ENCODE results near the gene PLA2G12A.
"Not testable (repeated sequence)": the region's sequence is repeated elsewhere in the genome, so short reads cannot be mapped to it uniquely, and the experiment has no call there.

Gene PLA2G12A

DNA sequence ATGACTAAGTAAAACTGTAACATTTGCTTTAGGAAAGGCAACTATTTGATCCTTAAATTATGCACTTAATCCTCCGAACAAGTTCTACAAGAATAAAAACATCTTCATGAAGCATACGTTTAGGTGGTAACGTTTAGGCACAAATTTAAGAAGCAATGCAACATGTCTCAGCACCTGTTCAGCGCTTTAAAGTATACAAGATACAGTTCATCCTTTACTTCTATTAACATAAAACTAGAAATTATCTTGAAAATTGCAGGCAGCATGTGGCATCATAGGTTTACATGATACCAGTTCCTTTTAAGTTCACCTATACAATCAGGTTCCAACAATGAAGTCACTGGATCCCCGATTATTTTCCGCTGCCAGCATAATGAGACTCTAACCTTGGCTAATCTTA is 1.5 kb downstream of the PLA2G12A start:
- DNase-seq (ENCODE audit: low spot score) = no peak

DNA sequence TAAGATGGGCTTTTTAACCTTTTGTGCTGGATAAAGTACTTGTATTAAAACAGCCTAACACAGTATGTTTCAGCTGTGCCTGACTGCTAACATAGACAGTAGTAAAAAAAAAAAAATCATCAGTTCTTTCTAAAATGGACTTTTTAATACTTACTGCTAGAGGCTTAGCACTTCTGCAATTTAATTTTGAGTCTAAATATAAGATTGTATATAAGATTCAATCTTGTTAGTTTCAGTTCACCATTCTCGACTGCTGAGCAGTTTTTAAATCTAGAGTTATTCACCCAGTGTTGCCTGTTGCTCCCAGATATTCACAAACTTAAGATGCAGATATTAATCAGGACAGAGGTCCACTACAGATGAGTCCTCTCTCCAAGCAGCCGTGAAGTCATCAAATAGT is 6.8 kb downstream of the PLA2G12A start:
- no peak for DNase-seq (ENCODE audit: low spot score)

DNA sequence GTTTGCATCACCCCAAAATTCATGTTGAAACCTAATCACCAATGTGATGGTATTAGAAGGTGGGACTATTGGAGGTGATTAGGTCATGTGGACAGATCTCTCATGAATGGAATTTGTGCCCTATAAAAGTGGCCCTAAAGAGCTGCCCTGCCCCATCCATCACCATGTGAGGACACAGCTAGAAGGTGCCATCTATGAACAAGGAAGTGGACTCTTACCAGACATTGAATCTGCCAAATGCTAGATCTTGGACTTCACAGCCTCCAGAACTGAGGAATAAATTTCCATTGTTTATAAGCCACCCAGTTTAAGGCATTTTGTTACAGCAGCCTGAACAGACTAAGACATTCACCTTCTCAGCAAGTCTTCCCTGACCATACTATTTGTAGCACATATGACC is 7.5 kb downstream of the PLA2G12A start:
- no peak for DNase-seq (ENCODE audit: low spot score)

DNA sequence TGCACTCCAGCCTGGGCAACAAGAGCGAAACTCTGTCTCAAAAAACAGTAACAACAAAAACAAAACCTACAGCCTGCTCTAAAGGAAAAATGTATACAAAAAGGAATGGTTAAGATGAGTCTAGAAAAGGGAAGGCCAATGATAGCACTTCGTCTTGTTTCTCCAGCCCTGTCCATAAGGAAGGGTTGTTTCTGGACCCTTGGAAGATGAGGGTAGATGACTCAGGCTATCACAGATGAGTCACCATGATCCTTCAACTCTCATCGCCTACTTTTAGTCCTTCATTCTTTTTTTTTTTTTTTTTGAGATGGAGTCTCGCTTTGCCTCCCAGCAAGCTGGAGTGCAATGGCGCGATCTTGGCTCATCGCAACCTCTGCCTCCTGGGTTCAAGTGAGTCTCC is 8.8 kb downstream of the PLA2G12A start:
- DNase-seq (ENCODE audit: low spot score) = peak; percentile 14

DNA sequence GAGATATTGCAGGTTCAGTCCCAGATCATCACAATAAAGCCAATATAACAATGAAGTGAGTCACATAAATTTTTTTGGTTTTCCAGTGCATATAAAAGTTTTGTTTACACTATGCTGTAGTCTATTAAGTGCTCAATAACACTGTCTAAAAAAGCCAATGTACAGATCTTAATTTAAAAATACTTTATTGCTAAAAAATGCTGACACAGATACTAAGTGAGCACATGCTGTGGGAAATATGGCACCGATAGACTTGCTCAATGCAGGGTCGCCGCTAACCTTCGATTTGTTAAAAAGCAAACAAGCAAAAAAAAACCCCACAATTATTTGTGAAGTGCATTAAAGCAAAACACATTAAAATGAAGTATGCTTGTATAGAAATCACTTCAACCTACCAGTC is 10.3 kb downstream of the PLA2G12A start:
- no peak for DNase-seq (ENCODE audit: low spot score)

DNA sequence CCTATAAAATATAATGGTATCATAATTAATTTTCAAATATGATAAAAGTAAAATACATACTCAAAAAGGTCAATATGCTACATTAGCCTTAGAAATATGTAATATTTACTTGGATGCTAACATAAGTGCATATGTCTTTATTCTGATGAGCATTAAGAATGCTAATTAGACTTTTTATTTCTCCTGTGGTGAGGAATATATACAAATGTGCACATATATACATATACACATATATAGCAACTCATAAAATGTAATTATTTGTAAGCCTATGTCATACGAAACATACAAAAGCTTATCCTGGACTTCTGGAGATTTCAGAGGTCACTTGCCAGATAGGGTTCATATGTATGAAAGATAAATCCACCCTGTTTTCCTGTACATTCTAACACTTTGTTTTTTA is 11.1 kb downstream of the PLA2G12A start:
- DNase-seq (ENCODE audit: low spot score) = no peak

DNA sequence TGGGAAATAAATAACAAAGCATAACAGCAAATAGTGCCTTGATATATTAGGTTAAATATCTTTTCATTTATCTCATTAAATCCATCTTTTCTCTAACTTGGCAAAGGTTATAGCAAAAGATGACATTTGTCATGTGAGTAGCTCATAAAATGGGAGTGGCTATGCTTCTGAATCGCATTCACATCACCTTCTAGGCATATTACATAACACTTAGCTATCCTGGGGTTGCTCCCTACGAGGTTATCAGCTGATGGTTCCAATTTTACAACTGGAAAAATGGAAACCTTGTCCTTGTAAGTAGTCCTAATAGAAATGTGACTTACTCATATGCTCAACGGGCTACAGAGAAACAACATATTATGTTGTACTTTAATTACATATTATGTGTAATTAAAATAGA is 16.4 kb downstream of the PLA2G12A start:
- no peak for DNase-seq (ENCODE audit: low spot score)

DNA sequence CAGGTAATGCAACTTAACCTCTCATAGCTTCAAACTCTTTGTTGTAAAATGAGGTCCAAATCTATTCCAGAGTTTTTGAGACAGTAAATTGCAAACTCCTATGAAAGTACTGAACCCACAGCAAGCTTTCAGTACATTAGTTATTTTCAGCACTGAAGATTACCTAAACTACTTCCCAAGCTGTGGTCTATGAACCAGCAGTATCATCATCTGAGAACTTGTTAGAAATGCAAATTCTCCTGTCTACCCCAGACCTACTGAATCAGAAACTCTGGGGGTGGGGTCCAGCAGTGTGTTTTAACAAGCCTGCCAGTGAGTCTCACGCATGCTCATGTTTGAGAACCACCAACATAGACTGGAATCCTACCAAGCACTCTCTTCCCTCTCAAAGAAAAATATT is 20.9 kb downstream of the PLA2G12A start:
- DNase-seq (ENCODE audit: low spot score) = no peak

DNA sequence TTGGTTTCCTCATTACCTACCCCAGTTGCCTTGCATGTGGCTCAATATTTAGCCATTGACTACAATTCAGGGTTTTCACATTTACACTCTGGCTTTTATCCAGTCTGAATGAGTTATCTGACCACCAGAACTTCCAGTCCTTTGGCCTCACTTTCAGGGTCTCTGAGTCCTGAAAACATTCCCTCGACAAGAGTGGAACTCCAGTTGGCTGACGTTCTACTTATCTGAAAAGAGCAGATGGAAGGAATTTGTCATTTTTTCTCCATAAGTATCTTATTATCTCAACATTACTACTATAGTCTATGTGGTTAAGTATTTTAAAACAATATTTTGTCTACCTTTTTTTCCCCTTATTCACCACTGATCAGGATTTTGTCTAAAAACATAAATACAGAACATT is 21.4 kb downstream of the PLA2G12A start:
- DNase-seq (ENCODE audit: low spot score) = no peak

DNA sequence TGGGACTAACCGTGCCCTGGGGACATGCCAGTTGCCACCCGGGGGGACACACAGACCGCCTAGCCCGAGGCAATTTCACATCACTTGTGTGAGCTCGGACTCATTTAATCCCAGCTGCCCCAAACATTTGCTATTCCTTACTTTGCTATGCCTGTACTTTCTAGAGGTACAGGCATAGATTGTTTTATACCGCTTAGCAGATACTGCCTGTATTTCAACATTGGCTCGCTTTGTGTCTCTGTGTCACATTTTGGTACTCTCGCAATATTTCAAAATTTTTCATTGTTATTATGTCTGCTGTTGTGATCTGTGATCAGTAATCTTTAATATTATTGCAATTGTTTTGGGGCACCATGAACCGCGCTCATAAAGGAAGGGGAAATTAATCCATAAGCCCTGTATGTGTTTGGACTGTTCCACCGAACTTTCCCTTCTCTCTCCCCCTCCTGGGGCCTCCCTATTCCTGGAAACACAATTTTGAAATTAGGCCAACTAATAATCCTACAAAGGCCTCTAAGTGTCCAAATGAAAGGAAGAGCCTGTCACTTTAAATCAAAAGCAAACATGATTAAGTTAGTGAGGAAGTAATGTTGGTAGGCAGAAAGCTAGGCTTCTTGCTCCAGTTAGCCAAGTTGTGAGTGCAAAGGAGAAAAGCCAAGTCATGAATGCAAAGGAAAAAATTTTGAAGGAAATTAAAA is 26.1 kb downstream of the PLA2G12A start:
- no peak for DNase-seq (ENCODE audit: low spot score)

DNA sequence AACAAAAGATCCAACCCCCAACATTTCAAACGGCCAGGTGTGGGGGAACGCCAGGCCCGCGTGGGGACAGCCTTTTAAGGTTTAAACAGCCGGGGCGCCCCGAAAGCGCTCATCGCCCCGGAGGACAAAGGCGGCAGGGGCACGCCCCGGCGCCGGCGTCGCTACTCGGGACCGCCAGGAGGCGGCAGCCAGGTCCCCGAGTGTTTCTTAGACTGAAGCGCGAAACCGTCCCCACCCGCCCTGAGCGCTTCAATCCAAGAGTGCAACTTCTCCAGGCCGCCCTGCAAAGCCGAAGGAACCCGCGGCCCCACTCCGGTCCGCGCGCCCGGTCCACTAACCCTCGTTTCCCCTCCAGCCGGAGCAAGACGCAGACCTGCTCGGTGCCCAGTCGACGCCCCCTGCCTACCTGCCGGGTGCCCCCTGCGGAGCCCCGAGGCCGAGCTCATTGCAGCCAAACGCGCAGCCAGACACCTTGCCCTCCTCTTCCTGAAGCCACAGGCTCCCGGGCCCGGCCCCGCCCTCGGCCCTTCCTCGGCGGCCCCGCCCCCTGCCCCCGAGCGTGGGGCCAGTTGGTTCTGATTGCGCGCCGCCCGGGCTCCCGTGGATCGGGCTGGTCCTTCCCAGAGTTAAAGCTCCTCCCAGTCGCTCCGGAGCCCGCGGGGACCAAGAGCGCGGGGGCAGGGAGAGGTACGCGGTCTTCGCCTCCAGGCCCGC is 26.8 kb downstream of the PLA2G12A start, which contains the start of gene CASP6:
Gene CASP6 (minus strand): TSS at position 496 of the 714 bp plus-strand sequence. CDS start 50 bp downstream, at position 446.
- DNase-seq (ENCODE audit: low spot score) = peak; percentile 94

DNA sequence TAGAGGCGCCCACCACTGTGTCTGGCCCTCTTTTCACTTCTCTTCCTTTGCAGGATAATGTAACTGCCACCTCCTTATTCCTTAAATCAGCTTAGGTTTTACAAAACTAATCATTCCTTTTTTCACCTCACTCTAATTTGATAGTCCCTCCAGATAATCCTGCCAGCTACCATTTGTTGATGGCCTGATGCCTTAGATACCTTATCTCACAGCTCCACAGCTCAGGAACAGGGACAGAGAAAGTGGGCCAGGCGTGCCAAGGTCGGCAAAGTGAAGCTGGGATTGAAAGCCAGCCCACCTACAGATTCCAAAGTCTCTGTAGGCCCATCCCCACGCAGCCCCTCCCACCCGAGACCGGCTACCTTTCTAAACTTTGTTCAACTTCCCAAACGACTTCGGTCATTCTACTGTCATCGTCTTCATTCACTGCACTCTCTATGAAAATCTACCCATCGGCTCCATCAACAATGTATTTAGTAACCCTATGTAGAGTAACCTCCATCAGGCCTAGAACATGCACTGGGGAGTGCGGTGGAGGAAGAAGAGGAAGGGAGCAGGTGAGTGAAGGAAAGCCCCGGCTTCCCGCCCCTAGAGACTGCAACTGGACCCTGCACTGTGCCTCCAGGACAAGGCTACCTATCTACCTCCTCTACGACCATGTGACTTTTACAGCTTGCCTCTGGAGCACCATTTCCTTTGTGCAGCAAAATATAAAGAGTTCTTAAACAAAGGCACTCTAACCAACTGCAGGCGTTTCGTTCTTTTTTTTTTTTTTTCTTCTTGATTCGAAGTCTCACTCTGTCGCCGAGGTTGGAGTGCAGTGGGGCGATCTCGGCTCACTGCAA is 28.1 kb downstream of the PLA2G12A start:
- DNase-seq (ENCODE audit: low spot score) = no peak

DNA sequence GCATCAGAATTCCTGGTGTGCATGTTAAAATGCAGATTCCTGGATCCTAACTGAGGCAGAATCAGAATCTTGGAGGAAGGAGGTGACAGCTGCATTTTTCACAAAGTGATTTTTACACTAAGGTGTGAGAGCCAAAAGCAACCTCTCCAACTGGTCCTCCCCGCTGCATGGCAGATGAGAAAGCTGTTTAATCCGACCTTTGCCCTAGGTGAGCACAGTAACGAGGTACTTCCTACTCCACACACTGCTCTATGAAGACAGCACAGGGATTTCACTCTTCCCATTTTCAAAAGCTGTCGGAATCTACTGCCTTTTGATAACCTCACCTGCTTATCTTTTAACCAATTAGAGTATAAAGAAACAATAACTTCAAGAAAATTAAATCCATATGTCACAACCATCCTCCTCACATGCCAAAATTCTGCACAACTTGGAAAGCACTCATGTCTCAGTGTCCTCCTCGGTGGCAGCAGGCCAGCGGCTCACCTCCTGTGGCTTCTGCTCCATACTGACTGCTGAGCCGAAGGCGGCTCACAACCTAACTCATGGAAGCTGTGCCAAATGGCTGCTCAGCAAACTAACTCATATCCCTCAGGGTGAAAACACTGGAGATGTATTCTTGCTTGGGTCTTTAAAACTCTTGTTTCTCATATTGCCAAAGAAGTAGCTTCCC is 30.2 kb downstream of the PLA2G12A start:
- no peak for DNase-seq (ENCODE audit: low spot score)

DNA sequence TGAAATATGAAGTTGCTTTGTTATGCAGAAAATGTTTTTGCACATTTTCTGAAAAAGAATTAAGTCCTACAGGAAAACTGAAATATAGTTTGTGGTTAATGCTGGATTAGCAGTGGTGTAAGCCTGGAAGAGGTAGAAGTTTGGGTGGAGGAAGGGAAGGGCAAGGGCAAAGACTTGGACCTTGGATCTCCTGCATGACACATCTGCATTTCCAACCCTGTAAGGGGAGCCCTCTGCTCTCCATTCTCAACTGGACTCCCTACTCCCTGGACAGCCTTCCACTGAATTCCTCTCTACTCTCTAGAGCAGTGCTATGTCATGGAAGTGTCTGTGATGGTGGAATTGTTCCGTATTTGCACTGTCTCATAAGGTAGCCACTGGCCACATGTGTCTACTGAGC is 31.2 kb downstream of the PLA2G12A start:
- no peak for DNase-seq (ENCODE audit: low spot score)

DNA sequence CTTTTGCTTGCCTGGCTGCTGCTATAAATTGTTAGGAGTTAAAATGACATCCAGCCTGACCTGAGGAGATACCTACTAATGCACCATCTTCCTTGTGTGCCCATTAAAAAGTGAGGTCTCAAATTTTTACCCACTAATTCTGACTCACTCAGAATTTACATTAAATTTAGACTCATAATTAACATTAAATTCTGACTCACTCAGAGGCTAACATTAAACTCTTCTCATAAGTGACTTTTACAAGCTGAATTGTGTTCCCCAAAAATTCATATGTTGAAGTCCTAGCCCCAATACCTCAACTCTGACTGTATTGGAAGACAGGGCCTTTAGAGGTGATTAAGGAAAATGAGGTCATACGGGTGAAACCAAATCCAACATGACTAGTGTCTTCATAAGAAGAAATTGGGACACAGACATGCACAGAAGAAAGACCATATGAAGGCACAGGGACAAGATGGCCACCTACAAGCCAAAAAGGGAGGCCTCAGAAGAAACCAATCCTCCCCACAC is 38.4 kb downstream of the PLA2G12A start:
- DNase-seq (ENCODE audit: low spot score) = no peak

DNA sequence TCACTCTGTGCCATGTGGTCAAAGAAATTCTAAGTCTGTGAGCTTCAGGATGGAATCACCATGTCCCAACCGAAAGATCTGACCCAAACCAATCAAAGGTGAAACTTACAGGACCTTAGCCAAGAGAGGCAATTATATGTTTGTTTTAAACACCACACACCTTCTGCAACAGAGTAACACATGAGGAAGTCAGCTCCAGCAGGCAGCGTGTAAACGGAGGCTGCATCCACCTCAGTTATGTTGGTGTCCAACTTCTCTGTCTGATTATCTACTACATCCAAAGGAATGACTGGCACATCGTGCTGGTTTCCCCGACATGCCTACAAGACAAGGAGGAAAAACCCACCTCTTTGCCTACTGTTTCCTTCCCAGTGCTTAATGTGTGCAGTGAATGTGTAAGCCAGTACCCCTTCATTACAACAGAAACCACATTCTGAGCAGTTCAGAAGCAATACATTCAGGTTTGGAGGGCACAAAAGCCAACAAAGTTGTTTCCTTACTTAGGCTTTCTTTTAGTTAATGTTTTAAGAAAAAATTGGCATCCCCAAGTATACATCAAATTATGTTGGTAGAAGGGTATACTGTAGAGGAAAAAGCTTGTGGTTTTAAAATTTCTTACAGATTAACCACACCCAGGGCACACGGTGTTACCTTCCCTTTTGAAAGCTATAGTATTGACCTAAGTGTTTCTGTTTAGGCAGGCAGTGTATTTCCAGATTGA is 39.0 kb downstream of the PLA2G12A start:
- DNase-seq (ENCODE audit: low spot score) = no peak

DNA sequence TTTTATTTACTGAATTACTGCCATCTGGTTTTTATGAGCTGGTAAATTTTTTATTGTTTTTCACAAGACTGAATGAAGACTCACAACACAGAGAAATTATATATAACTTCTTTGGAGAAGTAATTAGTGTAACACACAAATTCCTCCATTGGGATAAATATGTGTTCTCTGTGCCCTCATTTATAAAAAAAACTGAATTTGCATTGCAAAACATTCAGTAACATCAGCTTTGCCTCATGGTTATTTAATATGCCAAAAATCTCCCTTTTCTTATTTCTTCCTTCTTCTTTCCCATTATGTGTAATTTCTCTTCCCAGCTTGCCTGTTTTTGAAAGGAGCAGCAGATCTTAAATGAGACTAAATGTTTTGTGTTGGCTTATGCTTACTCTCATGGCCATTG is 45.1 kb downstream of the PLA2G12A start:
- no peak for DNase-seq (ENCODE audit: low spot score)

DNA sequence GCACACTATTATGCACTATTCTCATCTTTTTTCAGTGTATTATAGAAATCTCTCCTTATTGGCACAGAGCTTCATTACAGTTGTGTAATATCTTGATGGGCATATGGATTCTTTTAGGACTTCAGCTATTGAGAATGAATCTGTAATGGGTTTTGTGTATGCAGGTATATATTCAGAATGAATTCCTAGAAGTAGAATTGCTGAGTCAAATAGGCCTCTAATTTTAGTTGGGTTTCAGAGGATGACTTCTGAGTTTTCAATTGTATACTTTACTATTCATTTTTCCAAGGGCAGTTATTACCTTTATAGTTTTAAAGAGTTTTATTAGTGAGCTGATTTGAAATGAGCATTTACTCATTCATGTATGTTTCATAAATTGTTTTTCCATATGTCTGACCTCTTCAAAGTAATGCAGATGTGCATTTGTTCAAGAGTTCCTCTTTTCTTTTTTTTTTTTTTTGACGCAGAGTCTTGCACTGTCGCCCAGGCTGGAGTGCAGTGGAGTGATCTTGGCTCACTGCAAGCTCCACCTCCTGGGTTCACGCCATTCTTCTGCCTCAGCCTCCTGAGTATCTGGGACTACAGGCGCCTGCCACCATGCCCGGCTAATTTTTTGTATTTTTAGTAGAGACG is 46.1 kb downstream of the PLA2G12A start:
- DNase-seq (ENCODE audit: low spot score) = no peak

DNA sequence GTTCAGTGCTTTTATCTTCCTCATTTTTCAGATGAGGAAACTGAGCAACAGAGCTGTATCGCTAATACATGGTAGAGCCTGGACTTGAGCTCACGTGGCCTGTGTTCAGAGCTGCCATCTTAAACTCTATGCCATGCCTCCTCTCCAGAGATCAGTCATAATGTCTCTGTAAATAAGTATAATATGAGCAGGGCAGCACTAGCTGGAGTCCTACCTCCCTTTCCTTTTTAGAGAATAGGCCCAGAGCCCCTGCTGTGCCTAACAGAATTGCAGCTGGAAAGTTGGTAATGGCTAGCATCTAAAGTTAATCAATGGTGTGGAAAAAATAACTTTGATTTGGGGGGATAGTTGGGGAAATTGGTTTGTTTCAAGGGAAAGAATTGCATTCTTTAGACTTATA is 47.0 kb downstream of the PLA2G12A start:
- no peak for DNase-seq (ENCODE audit: low spot score)

DNA sequence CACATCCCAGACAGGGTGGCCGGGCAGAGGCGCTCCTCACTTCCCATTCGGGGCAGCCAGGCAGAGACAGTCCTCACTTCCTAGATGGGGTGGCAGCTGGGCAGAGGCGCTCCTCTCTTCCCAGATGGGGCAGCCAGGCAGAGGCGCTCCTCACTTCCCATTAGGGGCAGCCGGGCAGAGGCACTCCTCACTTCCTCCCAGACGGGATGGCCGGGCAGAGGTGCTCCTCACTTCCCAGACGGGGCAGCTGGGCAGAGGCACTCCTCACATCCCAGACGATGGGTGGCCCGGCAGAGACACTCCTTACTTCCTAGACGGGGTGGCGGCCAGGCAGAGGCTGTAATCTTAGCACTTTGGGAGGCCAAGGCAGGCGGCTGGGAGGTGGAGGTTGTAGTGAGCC is 50.9 kb downstream of the PLA2G12A start:
- not testable (repeated sequence) for DNase-seq (ENCODE audit: low spot score)

DNA sequence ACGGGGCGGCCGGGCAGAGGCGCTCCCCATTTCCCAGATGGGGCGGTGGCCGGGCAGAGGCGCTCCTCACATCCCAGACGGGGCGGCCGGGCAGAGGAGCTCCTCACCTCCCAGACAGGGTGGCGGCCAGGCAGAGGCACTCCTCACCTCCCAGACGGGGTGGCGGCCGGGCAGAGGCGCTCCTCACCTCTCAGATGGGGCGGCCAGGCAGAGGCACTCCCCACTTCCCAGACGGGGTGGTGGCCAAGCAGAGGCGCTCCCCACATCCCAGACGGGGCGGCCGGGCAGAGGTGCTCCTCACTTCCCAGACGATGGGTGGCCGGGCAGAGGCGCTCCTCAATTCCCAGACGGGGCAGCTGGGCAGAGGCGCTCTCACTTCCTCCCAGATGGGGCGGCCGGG is 51.4 kb downstream of the PLA2G12A start:
- not testable (repeated sequence) for DNase-seq (ENCODE audit: low spot score)

Data from GM03348 (cell line).